ENCODE data around the gene HMMR. TPM values are rescaled to one million over a fixed set of nuclear protein-coding genes. Genes with fewer than 3 reads are reported as not detected.
"Not testable (repeated sequence)": the region's sequence is repeated elsewhere in the genome, so short reads cannot be mapped to it uniquely, and the experiment has no call there.

HMMR gene, protein sequence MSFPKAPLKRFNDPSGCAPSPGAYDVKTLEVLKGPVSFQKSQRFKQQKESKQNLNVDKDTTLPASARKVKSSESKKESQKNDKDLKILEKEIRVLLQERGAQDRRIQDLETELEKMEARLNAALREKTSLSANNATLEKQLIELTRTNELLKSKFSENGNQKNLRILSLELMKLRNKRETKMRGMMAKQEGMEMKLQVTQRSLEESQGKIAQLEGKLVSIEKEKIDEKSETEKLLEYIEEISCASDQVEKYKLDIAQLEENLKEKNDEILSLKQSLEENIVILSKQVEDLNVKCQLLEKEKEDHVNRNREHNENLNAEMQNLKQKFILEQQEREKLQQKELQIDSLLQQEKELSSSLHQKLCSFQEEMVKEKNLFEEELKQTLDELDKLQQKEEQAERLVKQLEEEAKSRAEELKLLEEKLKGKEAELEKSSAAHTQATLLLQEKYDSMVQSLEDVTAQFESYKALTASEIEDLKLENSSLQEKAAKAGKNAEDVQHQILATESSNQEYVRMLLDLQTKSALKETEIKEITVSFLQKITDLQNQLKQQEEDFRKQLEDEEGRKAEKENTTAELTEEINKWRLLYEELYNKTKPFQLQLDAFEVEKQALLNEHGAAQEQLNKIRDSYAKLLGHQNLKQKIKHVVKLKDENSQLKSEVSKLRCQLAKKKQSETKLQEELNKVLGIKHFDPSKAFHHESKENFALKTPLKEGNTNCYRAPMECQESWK
- polyA plus RNA-seq (ENCODE audit: insufficient read length) = 30.0 TPM
- long read RNA-seq, donor 1, partial matches to known transcripts = 0 of 2 reads
- long read RNA-seq, donor 1, other reads (novel, unspliced or antisense) = 0 of 2 reads
- long read RNA-seq, donor 2, partial matches to known transcripts = 0 of 2 reads
- long read RNA-seq, donor 2, other reads (novel, unspliced or antisense) = 0 of 2 reads
- long read RNA-seq, donor 3, partial matches to known transcripts = 0 of 3 reads
- long read RNA-seq, donor 3, other reads (novel, unspliced or antisense) = 0 of 3 reads
- long read RNA-seq, donor 4 = 0 reads
- long read RNA-seq, donor 5, partial matches to known transcripts = 0 of 5 reads
- long read RNA-seq, donor 5, other reads (novel, unspliced or antisense) = 0 of 5 reads
- long read RNA-seq, donor 6, partial matches to known transcripts = 0 of 1 reads
- long read RNA-seq, donor 6, other reads (novel, unspliced or antisense) = 0 of 1 reads
- long read RNA-seq, donor 7, partial matches to known transcripts = 0 of 2 reads
- long read RNA-seq, donor 7, other reads (novel, unspliced or antisense) = 0 of 2 reads
- long read RNA-seq, donor 8, partial matches to known transcripts = 0 of 2 reads
- long read RNA-seq, donor 8, other reads (novel, unspliced or antisense) = 0 of 2 reads

DNA sequence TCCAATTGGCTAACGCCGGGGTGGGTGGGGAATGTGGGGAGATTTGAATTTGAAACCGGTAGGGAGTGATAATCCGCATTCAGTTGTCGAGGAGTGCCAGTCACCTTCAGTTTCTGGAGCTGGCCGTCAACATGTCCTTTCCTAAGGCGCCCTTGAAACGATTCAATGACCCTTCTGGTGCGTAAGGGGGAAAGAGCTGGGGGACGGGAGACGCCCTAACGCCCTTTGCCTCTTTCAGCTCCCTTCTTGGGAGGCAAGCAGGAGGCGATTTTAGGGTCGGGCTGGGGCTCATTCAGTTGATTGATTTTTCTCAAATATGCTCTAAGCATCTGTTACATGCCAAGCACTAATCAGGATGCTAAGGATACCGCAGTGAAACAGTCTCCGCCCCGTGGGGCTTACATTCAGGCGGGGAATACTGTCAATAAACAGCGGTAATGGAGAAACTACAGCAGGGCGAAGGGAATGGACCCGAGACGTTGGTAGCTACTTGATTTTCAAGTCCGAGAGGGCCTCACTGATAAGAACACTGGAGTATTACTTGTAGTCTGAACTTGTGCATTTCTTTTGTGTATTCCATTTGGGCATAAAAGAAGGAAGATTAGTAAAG, at the start of gene HMMR:
HMMR (plus strand) TSS at position 71 of the 610 bp plus-strand sequence; CDS start at position 132, 61 bp downstream.
- DNase-seq = no peak

DNA sequence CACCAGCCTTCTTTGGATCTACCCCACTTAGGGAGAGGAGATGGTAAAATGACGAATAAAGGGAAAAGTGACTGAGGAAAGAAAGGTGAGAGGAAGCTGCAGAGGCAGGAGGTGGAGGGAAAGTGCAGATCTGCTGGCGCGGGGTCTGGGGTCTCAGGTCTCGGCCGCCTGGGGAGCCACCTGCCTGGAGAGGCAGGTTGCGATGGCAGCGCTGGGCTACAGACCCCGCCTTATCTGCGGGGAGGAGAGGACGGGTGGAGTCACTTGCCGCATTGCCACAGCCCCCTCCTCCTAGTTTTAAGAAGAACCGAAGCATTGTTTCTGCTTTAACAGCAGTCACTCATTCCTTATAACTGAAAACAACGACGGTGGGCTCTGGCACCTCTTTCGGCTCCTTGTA, 44.8 kb upstream of the HMMR start:
- DNase-seq = not testable (repeated sequence)

DNA sequence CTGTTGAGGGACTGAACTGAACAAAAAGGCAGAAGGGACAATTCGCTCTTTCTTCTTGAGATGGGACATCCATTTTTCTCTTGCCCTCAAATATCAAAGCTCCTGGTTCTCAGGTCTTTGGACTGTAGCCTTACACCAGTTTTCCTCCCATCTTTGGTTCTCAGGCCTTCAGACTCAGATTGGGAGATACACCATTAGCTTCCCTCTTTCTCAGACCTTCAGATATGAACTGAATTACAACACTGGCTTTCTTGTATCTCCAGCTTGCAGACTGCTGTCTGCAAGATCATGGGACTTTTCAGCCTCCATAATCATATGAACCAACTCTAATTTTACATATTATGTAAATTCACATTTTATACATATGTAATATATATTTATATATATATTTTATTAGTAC, 35.6 kb upstream of the HMMR start:
- DNase-seq = no peak

DNA sequence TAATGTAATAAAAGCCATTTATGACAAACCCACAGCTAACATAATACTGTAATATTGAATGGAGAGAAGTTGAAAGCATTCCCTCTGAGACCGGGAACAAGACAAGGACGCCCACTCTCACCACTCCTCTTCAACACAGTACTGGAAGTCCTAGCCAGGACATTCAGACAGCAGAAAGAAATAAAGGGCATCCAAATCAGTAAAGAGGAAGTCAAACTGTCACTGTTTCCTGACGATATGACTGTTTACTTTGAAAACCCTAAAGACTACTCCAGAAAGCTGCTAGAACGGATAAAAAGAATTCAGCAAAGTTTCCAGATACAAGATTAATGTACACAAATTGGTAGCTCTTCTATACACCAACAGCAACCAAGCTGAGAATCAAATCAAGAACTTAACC, 34.3 kb upstream of the HMMR start:
- DNase-seq = not testable (repeated sequence)

DNA sequence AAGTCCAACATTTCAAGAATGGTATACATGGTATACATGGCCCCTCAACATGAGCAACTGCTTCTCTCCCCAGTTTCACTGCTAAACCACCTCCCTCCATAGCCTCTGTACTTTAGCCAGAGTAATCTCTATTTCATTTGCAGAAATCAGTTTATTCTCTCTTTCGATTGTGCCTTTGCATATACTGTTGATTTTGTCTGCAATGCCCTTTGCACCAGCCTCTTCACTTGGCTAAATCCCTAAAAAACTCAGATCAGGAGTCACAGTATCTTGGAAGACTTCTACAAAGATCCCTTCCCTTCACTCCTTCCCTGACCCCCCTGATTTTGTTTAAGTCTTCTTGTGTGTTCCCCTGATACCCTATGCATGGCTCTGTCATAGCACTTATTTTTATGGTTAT, 27.9 kb upstream of the HMMR start:
- DNase-seq = no peak

DNA sequence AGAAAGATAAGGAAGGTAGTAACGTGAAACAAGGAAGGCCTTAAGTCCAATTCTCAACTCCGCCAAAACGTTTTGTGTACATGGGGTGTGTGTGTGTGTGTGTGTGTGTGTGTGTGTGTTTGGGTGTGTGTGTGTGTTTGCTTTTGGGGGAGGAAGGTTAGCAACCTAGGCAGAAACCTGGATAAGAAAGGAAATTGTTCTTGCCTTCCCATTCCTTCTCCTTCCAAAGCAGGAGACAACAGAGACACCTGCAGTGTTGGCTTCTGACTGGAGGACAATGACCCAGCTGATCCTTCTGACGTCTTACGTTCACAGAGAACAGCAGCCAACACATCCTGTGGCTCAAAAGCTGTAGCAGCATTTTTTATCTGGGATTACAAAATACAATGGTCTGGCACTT, 27.2 kb upstream of the HMMR start:
- no peak for DNase-seq

DNA sequence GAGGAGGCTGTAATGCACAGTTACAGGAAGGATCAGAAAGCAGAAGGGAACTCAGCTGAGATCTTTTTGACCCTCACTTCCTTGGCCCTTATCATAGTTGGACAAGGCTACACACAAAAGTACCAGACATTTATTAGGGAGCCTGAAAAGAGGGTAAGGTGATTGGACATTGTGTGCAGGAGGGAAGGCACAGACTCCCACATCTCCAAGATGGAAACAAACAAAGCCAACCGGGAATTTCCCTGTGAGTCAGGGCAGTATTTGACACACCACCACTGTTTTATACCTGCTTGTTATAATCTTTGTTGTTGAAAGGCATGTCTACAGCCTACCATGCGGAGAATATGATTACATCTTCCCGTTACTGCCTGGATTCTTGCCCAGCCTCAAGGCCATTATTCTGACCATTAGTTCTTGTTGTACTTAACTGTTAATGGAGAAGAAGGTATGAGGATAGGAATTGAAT, 26.0 kb upstream of the HMMR start:
- DNase-seq = no peak

DNA sequence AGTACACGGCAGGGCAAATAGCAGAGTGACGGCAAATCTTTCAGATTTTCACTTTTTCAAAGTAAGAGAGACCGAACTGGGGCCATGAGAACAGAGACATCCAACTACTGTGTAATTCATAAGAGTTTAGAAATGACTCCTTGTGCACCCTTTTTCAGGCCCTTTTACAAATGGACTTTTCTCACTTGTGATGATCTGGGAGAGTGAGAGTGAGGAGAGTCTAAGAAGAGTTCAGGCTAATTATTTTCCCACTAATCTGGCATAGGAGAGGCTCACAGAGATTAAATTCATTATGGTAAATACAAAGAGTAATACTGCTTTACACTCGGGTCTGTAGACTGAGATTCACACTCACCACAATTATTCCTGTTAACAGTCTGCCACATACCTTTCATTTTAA, 23.9 kb upstream of the HMMR start:
- no peak for DNase-seq

DNA sequence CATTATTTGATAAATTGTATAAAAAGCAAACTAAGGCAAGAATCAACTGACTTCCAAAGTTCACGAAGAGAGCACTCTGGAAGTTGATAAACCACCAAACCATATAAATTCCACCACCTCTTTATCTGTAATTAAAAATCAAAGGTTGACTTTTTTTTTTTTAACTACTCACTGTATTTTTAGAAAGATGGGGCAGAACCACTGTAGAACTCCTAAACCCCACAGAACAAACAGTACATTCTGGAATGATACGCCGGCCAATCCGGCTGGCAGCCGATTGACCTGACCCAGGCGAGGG, 23.5 kb upstream of the HMMR start:
- DNase-seq = no peak

DNA sequence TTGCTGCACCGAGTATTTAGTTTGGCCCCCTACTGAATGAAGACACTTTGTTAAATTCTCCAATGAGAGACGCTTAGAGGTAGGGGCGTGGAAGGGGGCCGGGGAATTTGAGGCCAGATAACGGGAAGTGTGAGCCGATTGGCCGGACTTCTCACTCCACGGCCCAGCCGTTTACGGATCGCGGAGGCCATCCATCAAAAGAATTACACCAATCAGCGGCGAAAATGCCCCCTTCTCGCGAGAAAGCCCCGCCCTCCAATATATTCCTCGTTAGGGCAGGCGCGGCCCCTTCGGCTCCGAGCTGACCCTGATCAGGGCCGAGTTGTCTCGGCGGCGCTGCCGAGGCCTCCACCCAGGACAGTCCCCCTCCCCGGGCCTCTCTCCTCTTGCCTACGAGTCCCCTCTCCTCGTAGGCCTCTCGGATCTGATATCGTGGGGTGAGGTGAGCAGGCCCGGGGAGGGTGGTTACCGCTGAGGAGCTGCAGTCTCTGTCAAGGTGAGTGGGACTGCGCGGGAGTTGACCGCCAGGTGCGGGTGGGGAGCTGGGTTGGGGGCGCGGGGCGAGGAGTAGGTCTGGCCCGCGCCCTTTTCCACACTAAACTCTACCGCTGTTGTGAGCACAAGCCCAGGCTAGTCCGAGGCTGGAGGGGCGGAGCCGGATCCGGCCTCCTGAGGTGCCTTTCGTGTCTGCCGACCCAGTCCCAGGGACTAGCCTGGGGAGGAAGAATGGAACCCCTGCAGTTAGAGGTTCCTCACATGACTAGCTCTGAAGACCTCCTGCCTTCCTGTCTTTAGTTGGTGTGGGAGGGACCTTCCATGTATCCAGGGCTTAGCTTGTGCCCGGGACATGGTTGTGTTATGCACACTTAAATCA, 22.9 kb upstream of the HMMR start, which contains the start of gene CCNG1:
CCNG1 (plus strand) TSS at position 287 of the 874 bp plus-strand sequence. CDS start 1,662 bp downstream, outside the sequence.
- DNase-seq = peak; percentile 97

DNA sequence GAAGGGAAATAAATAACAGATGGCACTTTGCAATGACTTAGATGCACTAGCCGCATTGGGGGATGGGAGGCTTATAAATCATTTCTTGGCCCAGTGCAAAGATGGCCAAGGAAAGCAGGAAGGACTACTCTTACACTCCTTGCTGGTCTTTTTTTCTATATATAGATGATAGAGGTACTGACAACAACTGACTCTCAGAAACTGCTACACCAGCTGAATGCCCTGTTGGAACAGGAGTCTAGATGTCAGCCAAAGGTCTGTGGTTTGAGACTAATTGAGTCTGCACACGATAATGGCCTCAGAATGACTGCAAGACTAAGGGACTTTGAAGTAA, 21.4 kb upstream of the HMMR start:
- DNase-seq = no peak

DNA sequence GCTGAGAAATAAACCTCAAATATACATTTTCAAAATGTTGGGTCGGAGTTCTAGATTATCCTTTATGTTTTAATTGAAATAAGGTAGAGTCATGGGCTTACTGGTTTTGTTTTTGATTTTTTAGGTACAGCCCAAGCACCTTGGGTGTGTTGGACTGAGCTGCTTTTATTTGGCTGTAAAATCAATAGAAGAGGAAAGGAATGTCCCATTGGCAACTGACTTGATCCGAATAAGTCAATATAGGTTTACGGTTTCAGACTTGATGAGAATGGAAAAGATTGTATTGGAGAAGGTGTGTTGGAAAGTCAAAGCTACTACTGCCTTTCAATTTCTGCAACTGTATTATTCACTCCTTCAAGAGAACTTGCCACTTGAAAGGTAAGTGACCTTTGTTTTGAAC, 19.5 kb upstream of the HMMR start:
- no peak for DNase-seq

DNA sequence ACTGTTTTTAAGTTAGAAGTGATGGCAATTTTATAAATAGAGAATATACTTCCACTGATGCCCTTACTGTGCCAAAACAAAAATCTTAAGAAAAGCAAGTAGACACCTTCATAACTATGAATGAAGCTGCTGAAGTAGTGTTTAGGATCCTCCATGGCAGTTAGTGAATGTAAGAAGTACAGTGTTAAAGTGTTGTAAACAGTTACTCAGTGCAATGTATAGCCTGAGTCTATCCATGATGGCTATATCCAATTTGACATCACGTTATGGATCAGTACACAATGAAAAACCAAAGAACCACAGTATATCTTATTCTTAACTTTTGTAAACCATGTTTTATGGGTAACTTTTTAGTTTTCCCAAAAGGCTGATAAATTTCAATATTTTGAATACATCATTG, 15.9 kb upstream of the HMMR start:
- DNase-seq = no peak

DNA sequence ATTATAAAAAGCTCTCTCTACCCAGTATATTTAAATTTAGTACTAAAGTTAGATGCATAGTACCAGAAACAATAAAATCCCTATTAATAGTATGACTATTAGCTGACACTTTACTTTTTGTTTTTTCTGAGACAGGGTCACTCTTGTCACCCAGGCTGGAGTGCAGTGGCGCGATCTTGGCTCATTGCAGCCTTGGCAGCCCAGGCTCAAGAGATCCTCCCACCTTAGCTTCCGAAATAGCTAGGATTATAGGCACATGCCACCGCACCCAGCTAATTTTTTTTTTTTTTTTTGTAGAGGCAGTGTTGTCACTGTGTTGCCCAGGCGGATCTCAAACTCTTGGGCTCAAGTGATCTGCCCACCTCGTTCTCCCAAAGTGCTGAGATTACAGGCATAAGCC, 15.1 kb upstream of the HMMR start:
- no peak for DNase-seq

DNA sequence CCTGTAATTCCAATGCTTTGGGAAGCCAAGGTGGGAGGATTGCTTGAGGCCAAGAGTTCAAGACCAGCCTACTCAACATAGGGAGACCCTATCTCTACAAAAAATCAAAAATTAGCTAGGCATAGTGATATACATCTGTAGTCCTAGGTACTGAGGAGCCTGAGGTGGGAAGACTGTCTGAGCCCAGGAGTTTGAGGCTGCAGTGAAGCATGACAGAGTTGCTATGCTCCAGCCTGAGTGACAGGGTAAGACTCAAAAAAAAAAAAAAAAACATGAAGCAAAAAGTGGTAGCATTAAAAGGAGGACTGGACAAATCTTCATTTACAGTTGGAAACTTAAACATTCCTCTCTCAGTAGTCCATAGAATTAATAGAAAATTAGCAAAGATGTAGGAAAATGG, 13.2 kb upstream of the HMMR start:
- no peak for DNase-seq

DNA sequence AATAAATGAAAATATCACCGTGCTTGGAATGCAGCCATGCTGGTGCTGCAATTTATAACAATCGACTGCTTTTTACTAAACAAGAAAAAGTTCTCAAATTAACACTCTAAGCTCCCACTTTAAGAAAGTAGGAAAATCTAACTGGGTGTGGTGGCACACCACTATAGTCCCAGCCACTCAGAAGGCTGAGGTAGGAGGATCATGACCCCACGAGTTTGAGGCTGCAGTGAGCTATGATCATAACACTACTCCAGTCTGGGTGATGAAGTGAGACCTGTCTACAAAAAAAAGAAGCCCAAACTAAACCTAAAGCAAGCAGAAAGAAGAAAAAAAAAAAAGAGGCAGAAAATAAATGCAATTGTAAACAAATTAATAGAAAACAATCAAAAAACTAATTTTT, 12.6 kb upstream of the HMMR start:
- DNase-seq = no peak

DNA sequence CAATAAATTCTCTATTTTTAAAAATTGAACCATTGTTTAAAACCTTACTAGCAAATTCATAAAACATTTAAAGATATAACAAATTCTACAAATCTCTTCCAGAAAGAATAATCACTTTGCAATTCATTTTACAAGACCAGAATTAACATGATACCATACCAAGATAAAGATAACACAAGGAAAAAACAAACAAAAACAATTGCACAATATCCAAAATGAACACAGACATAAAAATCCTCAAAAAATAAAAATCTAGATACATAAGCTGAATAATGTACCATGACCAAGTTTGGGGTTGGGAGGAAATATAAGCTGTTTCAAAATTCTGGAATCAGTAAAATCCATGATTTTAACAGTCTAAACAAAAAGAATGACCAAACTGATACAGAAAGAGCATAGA, 11.9 kb upstream of the HMMR start:
- no peak for DNase-seq

DNA sequence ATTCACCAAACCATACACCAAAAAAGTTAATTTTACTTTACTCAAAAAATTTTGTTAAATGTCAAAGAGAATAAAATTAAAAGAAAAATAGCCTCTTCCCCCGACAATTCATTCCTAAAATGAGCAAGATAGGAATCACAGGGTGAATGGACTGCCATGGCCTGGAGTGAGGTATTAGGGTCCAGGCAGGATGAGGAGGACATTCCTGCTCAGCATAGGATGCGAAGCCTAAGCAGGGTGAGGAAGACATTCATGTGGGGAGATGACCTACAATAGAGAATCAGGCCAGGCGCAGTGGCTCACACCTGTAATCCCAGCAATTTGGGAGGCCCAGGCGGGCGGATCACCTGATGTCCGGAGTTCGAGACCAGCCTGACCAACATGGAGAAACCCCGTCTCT, 8.9 kb upstream of the HMMR start:
- no peak for DNase-seq

DNA sequence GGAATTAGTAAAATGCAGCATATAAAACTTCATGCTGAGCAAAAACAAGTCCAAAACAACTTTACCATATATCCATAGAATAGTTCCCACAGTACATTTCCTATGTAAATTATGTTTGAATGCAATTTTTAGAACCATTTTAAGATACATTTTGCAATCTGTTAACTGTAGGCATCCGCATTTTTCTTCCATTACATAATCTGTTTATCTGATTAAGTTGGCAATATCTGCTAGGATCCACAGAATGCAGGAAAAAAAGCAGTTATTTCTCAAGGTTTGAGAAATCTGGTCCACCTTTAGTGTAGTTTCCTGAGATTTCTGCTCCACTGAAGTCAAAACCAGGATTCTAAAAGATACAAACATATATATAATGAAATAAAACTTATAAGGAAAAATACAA, 6.7 kb upstream of the HMMR start:
- no peak for DNase-seq

DNA sequence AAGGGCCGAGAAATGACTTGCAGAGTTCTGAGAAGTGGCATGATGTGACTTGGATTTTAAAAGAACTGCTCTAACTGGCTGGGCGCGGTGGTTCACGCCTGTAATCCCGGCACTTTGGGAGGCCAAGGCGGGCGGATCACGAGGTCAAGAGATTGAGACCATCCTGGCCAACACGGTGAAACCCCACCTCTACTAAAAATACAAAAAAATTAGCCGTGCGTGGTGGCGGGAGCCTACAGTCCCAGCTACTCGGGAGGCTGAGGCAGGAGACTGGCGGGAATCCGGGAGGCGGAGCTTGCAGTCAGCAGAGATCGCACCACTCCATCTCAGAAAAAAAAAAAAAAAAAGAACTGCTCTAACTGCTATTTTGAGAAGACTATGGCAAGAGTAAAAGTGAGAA, 5.0 kb upstream of the HMMR start:
- not testable (repeated sequence) for DNase-seq

DNA sequence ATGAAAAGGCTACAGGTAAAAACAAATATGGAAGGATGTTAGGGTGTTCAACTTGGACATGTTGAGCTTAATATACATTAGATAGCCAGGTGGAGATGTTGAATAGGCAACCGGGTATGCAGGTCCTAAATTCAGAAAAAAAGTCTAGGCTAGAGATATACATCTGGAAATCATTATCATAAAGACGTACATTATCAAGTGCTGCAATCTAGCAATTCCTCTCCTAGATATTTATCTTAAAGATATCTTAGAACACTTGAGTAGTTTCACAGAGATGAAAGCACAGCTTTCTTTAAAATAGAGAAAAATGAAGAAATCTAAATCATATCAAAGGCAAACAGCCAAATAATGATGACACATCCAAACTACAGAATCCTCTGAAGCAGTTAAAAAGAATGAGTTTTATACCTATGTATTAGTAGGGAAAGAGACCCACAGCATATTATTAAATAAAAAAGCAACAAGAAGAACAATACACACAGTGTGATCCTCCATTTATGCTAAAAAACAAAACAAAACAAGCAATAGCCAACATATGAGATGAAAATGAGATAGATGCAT, 4.3 kb upstream of the HMMR start:
- DNase-seq = no peak
